Lung (tissue), 12 donors: ENCODE data around the gene IL20RB. TPM values are rescaled to one million over a fixed set of nuclear protein-coding genes. Genes with fewer than 3 reads are reported as not detected.
"Not testable (repeated sequence)": the region's sequence is repeated elsewhere in the genome, so short reads cannot be mapped to it uniquely, and the experiment has no call there.

ENCODE experiments used
- ATAC-seq: fragments of 200-7000 bp; cut with Tn5 transposase; one replicate; pipeline ENCODE4 v1.9.1; 2020; ENCODE audit warnings: moderate number of reproducible peaks; ENCODE audit not compliant: insufficient read depth, low FRiP score
- DNase-seq, 3 donors: peaks; one replicate each; pipeline ENCODE4 v3.0.0-alpha.2; 2013 to 2017
- H3K27ac ChIP-seq, 2 donors: one replicate each; pipeline ENCODE4 v1.5.1; 2013; ENCODE audit warnings: mild to moderate bottlenecking in 2 of 2, moderate library complexity in 2 of 2, control low read depth in 1 of 2, inconsistent platforms in 1 of 2, low read depth in 1 of 2, low read length in 1 of 2
- H3K27me3 ChIP-seq, 3 donors: one replicate each; pipeline ENCODE4 v1.5.1; 2013; ENCODE audit warnings: low read length in 2 of 3; ENCODE audit not compliant: control insufficient read depth in 3 of 3, insufficient read depth in 3 of 3
- H3K36me3 ChIP-seq, 4 donors: one replicate each; pipeline ENCODE4 v1.5.1; 2013; ENCODE audit warnings: low read length in 4 of 4, mild to moderate bottlenecking in 1 of 4, moderate library complexity in 1 of 4; ENCODE audit not compliant: control insufficient read depth in 4 of 4, insufficient read depth in 4 of 4
- H3K4me1 ChIP-seq, 5 donors: one replicate each; pipeline ENCODE4 v1.5.1; 2013; ENCODE audit warnings: low read length in 5 of 5, mild to moderate bottlenecking in 2 of 5, moderate library complexity in 1 of 5; ENCODE audit not compliant: control insufficient read depth in 5 of 5, insufficient read depth in 5 of 5
- H3K4me3 ChIP-seq: one replicate; pipeline ENCODE4 v1.5.1; 2013; ENCODE audit warnings: mild to moderate bottlenecking, control low read depth, moderate library complexity
- H3K9ac ChIP-seq, 2 donors: one replicate each; pipeline ENCODE4 v1.5.1; 2013; ENCODE audit warnings: low read length in 2 of 2, control low read depth in 1 of 2; ENCODE audit not compliant: insufficient read depth in 1 of 2
- H3K9me3 ChIP-seq, 4 donors: one replicate each; pipeline ENCODE4 v1.5.1; 2013; ENCODE audit warnings: low read length in 3 of 4, mild to moderate bottlenecking in 1 of 4, moderate library complexity in 1 of 4; ENCODE audit not compliant: control insufficient read depth in 4 of 4, insufficient read depth in 3 of 4
- CTCF ChIP-seq: IDR thresholded peaks from 2 replicates; pipeline ENCODE4 v1.5.1; 2012; ENCODE audit warnings: mild to moderate bottlenecking; ENCODE audit errors: control extremely low read depth, extremely low read depth
- WGBS, 2 donors: extraction: QIAGEN DNeasy Blood & Tissue Kit; methylation state at CpG; one replicate each; pipeline ENCODE4 v1.1.7; 2013; 5-methylcytosine and 5-hydroxymethylcytosine counted together
- polyA plus RNA-seq, 2 donors: library from polyadenylated mRNA; stranded (reverse); fragments of 200-250 nt; gene quantifications; one replicate each; pipeline ENCODE4 v1.2.1, GENCODE V29; 2013
- total RNA-seq, 2 donors: library from RNA; depleted of rRNA in 1 of 2; stranded (reverse); fragments of >200 nt in 1 of 2; gene quantifications; one replicate each; pipeline ENCODE4 v1.2.1, GENCODE V29; 2014 to 2021
- donor health status: control.
- donor health status: control.
- donor health status: Bipolar disorder and iron deficiency.
- donor health status: healthy.
- donor health status: DM: yes; HTN: yes; CAD: no.

Gene IL20RB
- total and polyA plus RNA-seq, 4 donors = 0.23 to 1.3 (median 0.88) TPM

DNA sequence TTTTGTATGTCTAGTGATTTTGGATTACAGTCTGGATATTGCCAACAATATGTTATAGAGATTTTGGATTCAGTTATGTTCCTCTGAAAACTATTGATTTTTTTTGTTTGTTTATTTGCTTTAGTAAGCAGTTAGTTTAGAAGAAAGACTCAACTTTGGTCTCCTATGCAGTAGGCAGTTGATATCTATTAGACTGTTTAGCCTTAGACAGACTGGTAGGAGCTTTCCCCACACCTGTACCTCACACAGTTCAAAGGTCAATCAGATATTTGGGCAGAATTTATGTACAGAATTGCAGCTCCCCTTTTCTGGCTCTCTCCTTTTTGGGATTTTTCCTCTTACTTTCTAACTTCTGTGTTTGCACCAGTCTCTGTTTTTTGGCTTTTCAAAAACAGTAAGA lies 42.3 kb downstream of the IL20RB start:
- Histone ChIP-seq H3K27me3 (no peaks in the 10 kb centered on the region), H3K4me1 (peaks cover 0 to 10% (median 0%) of the 10 kb centered on the region in 5 donors), H3K4me3 (no peak overlapping the region), H3K27ac (no peak overlapping the region), H3K9ac (no peak overlapping the region), H3K9me3 (peaks cover 0 to 3% (median 0%) of the 10 kb centered on the region in 4 donors), H3K36me3 (no peaks in the 10 kb centered on the region)
- ATAC-seq (no peak), DNase-seq (no peak)
- no peak for TF ChIP-seq CTCF

- not testable (repeated sequence) for H3K27ac ChIP-seq, H3K4me1 ChIP-seq, H3K4me3 ChIP-seq, H3K27me3 ChIP-seq, H3K9ac ChIP-seq, H3K36me3 ChIP-seq, DNase-seq, H3K9me3 ChIP-seq, ATAC-seq
- WGBS, 2 donors = 84 to 85% methylated on average over 9 of the region's 9 CpGs
Observed at GRCh38 chr3:137007376-137007775, 49.6 kb downstream of the IL20RB start.

DNA sequence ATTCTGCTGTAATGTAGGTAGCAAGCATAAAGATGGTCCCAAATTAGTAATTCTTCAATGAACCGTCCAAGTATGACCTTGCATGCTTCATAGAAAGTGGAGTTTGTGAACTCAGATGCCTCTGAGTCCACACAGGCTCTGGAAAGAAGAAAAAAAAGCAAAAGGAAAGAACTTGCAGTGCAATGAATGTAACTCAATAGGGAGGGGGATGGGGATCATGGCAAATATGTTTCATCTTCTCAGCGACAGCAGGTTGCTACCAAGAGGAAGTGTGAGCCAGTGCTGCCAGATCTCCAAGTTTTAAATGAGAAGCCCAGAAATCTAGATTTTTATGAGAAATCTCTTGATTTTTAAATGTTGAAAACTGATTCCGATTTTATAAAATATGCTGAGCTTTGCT lies 50.3 kb downstream of the IL20RB start:
- Histone ChIP-seq H3K9me3 (no peaks in the 10 kb centered on the region), H3K4me1 (no peaks in the 10 kb centered on the region), H3K9ac (no peak overlapping the region), H3K36me3 (no peaks in the 10 kb centered on the region), H3K27ac (no peak overlapping the region), H3K27me3 (no peaks in the 10 kb centered on the region), H3K4me3 (no peak overlapping the region)
- WGBS, 2 donors = 68 to 69% methylated on average over 3 of the region's 3 CpGs
- TF ChIP-seq CTCF = no peak
- ATAC-seq (no peak), DNase-seq (no peak)

GRCh38 chr3:137008976-137009375 lies 51.2 kb downstream of the IL20RB start:
- no peak for DNase-seq
- TF ChIP-seq CTCF = no peak
- no peak for ATAC-seq
- WGBS, 2 donors = 90 to 92% methylated on average over 4 of the region's 4 CpGs
- H3K27me3 ChIP-seq = no peaks in the 10 kb centered on the region
- H3K4me1 ChIP-seq = peaks cover 0 to 4% (median 0%) of the 10 kb centered on the region in 5 donors
- H3K9ac ChIP-seq = no peak overlapping the region
- no peaks in the 10 kb centered on the region for H3K9me3 ChIP-seq
- no peak overlapping the region for H3K27ac ChIP-seq
- H3K4me3 ChIP-seq = no peak overlapping the region
- H3K36me3 ChIP-seq = no peaks in the 10 kb centered on the region
